A673 (cell line): ENCODE results near the gene NCKAP5. TPM values are rescaled to one million over a fixed set of nuclear protein-coding genes. Genes with fewer than 3 reads are reported as not detected.

Source experiments
- Bru-seq: library from RNA; stranded (reverse); fragments of 400-500 nt; gene quantifications from one replicate; lab custom pipeline; 2021; lab: Mats Ljungman, UMichigan
- BruChase-seq, 2 experiments: library from RNA; stranded (reverse); fragments of 400-500 nt; gene quantifications; one replicate each; lab custom pipeline; 2021; lab: Mats Ljungman, UMichigan
- BruUV-seq: library from RNA; stranded (reverse); fragments of 400-500 nt; replicated peaks from 2 replicates; lab custom pipeline; 2021; lab: Mats Ljungman, UMichigan
- CTCF ChIA-PET: fragments of 300-600 bp; sonication (Branson Sonifier 250); formaldehyde crosslinking; loops from one replicate; lab custom pipeline; 2022; ENCODE audit warnings: antibody characterized with exemption; lab: Charles Lee
- POLR2A ChIA-PET: fragments of 300-600 bp; sonication (Branson Sonifier 250); formaldehyde crosslinking; loops from one replicate; lab custom pipeline; 2022; ENCODE audit warnings: antibody characterized with exemption; ENCODE audit not compliant: low non-redundant PET; lab: Charles Lee
- DNase-seq: peaks from one replicate; pipeline ENCODE4 v3.0.0-alpha.2; 2015; ENCODE audit warnings: low spot score
- H3K27ac ChIP-seq: fragments of 200-600 bp; sonication (generic); 2 replicates; pipeline ENCODE4 v1.5.1; 2016; ENCODE audit warnings: mixed run types, low read depth, mild to moderate bottlenecking, mixed read lengths, antibody characterized with exemption, low read length; ENCODE audit not compliant: poor library complexity, severe bottlenecking
- H3K27me3 ChIP-seq: fragments of 200-600 bp; sonication (generic); replicated peaks from 2 replicates; pipeline ENCODE4 v1.6.1; 2017; ENCODE audit warnings: mixed run types, low read depth, mild to moderate bottlenecking, mixed read lengths, antibody characterized with exemption, low read length; ENCODE audit not compliant: insufficient read depth, poor library complexity
- H3K36me3 ChIP-seq: fragments of 200-600 bp; sonication (generic); 2 replicates; pipeline ENCODE4 v1.6.1; 2016; ENCODE audit warnings: mixed run types, mild to moderate bottlenecking, mixed read lengths, antibody characterized with exemption, low read length; ENCODE audit not compliant: insufficient read depth, poor library complexity, severe bottlenecking
- H3K4me1 ChIP-seq: fragments of 200-600 bp; sonication (generic); 2 replicates; pipeline ENCODE4 v1.6.1; 2017; ENCODE audit warnings: mixed run types, mild to moderate bottlenecking, mixed read lengths, antibody characterized with exemption, low read length; ENCODE audit not compliant: insufficient read depth, poor library complexity, severe bottlenecking
- H3K4me3 ChIP-seq: fragments of 200-600 bp; sonication (generic); 2 replicates; pipeline ENCODE4 v1.5.1; 2016; ENCODE audit warnings: low read depth, mixed run types, mild to moderate bottlenecking, mixed read lengths, low read length; ENCODE audit not compliant: poor library complexity, severe bottlenecking
- H3K9me3 ChIP-seq: fragments of 200-600 bp; sonication (generic); 2 replicates; pipeline ENCODE4 v1.6.1; 2016; ENCODE audit warnings: mixed run types, low read depth, mild to moderate bottlenecking, mixed read lengths, antibody characterized with exemption, low read length; ENCODE audit not compliant: poor library complexity, severe bottlenecking
- EZH2 ChIP-seq: fragments of 200-600 bp; sonication (generic); IDR thresholded peaks from 2 replicates; pipeline ENCODE4 v1.6.1; 2017; ENCODE audit warnings: borderline replicate concordance, low read depth, mild to moderate bottlenecking, mixed read lengths, antibody characterized with exemption, low read length; ENCODE audit not compliant: poor library complexity, severe bottlenecking
- intact Hi-C: fragments of 100-400 bp; cut with micrococcal nuclease; formaldehyde crosslinking; loops from one replicate; pipeline ENCODE4 v1.10.0; 2022; ENCODE audit not compliant: unreplicated experiment
- long read RNA-seq: library from polyadenylated mRNA; stranded (forward); transcript quantifications from one replicate; pipeline ENCODE4 v2.0.0, GENCODE V29; 2022
- total RNA-seq: library from RNA; stranded (reverse); gene quantifications from 2 replicates; pipeline ENCODE4 v1.2.3, GENCODE V29; 2021
- TF ChIP-seq, protein P1 (sequence below): fragments of 300-800, 200-600 bp; sonication (generic); conservative IDR thresholded peaks from 2 replicates; pipeline ENCODE4 v1.5.1; 2017; ENCODE audit warnings: low read depth, mild to moderate bottlenecking, antibody characterized with exemption, low read length, moderate library complexity, mixed read lengths

Gene NCKAP5
- total RNA-seq (26.6 and 33.1 TPM in 2 replicates), Bru-seq, nascent RNA (percentile 90 among the genes with signal in this experiment), BruChase-seq, experiment 1, labeled RNA remaining after a 2-hour chase (percentile 77 among the genes with signal in this experiment), BruChase-seq, experiment 2, labeled RNA remaining after a 6-hour chase (percentile 64 among the genes with signal in this experiment)
- long read RNA-seq, partial matches to known transcripts = 10 of 33 reads
- long read RNA-seq, other reads (novel, unspliced or antisense) = 23 of 33 reads

DNA sequence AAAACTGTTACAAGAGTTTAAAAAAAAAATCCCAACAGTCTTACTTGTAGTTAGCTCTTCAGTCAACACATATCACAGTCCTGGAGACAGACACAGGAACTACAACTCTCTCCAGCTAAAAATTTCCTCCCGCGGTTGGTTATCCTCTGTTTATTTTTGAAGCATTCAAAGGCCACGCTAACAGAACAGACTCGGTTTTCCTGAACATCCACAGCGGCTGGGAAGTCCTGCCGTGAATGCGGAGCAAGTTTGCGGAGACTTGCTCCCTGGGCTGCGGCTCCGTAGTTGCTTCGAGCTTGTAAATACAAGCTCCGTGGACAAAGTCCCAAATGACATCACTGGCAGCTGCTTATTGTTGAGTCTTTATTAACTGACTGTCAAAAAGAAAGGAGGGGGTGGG is at the start of gene NCKAP5:
TSS of gene NCKAP5 (minus strand) at position 292 of the 400 bp plus-strand sequence. CDS start 50,937 bp downstream, outside the sequence.
- no peaks in the 10 kb centered on the region for H3K36me3 ChIP-seq
- no peaks in the 10 kb centered on the region for H3K9me3 ChIP-seq
- peak within 1 kb of the TSS; percentile 53 for H3K4me3 ChIP-seq
- ChIA-PET CTCF (interaction anchor here (0.7 to 2.2 kb wide), 2 partner anchors 66 to 212 kb away, joined by 5 to 7 read pairs; no protein-coding TSS in a partner anchor), POLR2A (no interaction called here)
- peak within 1 kb of the TSS; percentile 71 for H3K27ac ChIP-seq
- BruUV-seq = no TSS peak
- H3K27me3 ChIP-seq = no peaks in the 10 kb centered on the region
- TF ChIP-seq EZH2 = no peak
- TF ChIP-seq, protein P1, sequence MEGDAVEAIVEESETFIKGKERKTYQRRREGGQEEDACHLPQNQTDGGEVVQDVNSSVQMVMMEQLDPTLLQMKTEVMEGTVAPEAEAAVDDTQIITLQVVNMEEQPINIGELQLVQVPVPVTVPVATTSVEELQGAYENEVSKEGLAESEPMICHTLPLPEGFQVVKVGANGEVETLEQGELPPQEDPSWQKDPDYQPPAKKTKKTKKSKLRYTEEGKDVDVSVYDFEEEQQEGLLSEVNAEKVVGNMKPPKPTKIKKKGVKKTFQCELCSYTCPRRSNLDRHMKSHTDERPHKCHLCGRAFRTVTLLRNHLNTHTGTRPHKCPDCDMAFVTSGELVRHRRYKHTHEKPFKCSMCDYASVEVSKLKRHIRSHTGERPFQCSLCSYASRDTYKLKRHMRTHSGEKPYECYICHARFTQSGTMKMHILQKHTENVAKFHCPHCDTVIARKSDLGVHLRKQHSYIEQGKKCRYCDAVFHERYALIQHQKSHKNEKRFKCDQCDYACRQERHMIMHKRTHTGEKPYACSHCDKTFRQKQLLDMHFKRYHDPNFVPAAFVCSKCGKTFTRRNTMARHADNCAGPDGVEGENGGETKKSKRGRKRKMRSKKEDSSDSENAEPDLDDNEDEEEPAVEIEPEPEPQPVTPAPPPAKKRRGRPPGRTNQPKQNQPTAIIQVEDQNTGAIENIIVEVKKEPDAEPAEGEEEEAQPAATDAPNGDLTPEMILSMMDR = no peak
- peaks cover 26% of the 10 kb centered on the region for H3K4me1 ChIP-seq
- peak; percentile 82 for DNase-seq
- intact Hi-C loops = loop anchor here (2.0 kb wide), 1 partner anchor 213 kb away; no protein-coding TSS in a partner anchor

DNA sequence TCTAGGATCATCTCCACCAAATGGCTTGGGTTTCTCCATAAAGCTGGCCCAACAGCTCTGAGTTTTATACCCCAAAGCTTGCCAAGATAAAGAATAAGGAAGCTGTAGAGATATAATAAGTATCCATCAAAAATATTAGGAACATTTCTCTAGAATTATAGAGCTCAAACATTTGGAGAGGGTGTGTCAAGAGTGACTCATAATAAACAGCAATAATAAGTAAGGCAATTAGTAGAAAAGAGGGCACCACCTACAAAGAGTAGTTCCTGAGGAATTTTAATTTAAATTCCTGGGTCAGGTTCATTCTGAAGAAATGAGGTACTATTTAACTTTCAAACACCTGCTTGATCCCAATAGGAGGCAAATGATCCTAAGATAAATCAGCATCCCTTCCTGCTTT is 41.4 kb upstream of the NCKAP5 start:
- POLR2A ChIA-PET = no interaction called here
- no TSS peak for BruUV-seq
- CTCF ChIA-PET = no interaction called here

DNA sequence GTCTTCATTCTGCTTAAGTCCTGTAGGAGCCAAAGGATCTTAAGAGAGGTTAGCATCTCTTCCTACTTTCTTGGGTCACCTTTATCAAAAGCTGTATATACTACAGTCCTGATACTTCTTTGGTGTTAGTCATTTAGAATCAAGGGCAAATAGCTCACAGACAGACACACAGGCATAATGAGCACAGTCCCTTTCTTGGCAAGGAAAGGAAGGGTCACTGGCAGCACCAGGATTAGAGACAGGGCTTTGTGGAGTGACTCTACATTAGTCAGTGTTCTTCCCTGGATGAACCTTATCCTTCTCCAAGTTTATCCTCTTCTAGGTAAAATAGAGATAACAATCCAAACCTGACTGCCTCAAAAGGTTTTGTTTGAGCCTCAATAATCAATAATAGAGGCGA is 40.0 kb upstream of the NCKAP5 start:
- POLR2A ChIA-PET = no interaction called here
- intact Hi-C loops = no loop called here
- CTCF ChIA-PET = interaction anchor here (0.6 kb wide), 1 partner anchor 30 kb away, joined by 3 read pairs; no protein-coding TSS in a partner anchor

More for the DNA sequence above, 41.4 kb upstream of the NCKAP5 start:
- no peaks in the 10 kb centered on the region for H3K27me3 ChIP-seq
- H3K27ac ChIP-seq = no peak overlapping the region
- no peak for DNase-seq
- H3K9me3 ChIP-seq = no peaks in the 10 kb centered on the region
- no peak overlapping the region for H3K4me3 ChIP-seq
- H3K36me3 ChIP-seq = no peaks in the 10 kb centered on the region
- TF ChIP-seq EZH2 = no peak
- TF ChIP-seq, protein P1 = no peak
- no peaks in the 10 kb centered on the region for H3K4me1 ChIP-seq
- intact Hi-C loops = no loop called here

More for the DNA sequence above, 40.0 kb upstream of the NCKAP5 start:
- DNase-seq = no peak
- BruUV-seq = no TSS peak
- no peak overlapping the region for H3K27ac ChIP-seq
- H3K4me1 ChIP-seq = no peaks in the 10 kb centered on the region
- TF ChIP-seq, protein P1 = no peak
- TF ChIP-seq EZH2 = no peak
- no peaks in the 10 kb centered on the region for H3K36me3 ChIP-seq
- no peaks in the 10 kb centered on the region for H3K27me3 ChIP-seq
- H3K9me3 ChIP-seq = no peaks in the 10 kb centered on the region
- no peak overlapping the region for H3K4me3 ChIP-seq
